Caki2 (cell line): ENCODE measurements around the gene PEX5L. TPM values are rescaled to one million over a fixed set of nuclear protein-coding genes. Genes with fewer than 3 reads are reported as not detected.

Experiments
- DNase-seq: peaks from one replicate; pipeline ENCODE4 v3.0.0-alpha.2; 2015; ENCODE audit warnings: low read depth
- in situ Hi-C: cut with HindIII; loops from 2 replicates; pipeline ENCODE4 v1.10.0; 2016; ENCODE audit warnings: low sequenced_read_pairs, low pct_unique_long_range_greater_than_20kb, mixed read lengths
- total RNA-seq: library from RNA; depleted of rRNA; stranded (reverse); fragments of >200 nt; shearing (Covaris generic); gene quantifications from 2 replicates; pipeline ENCODE4 v1.2.3, GENCODE V29; 2014; ENCODE audit warnings: low replicate concordance

PEX5L gene
- total RNA-seq, 1 experiment from 2014 or later = 15.2 TPM

DNA sequence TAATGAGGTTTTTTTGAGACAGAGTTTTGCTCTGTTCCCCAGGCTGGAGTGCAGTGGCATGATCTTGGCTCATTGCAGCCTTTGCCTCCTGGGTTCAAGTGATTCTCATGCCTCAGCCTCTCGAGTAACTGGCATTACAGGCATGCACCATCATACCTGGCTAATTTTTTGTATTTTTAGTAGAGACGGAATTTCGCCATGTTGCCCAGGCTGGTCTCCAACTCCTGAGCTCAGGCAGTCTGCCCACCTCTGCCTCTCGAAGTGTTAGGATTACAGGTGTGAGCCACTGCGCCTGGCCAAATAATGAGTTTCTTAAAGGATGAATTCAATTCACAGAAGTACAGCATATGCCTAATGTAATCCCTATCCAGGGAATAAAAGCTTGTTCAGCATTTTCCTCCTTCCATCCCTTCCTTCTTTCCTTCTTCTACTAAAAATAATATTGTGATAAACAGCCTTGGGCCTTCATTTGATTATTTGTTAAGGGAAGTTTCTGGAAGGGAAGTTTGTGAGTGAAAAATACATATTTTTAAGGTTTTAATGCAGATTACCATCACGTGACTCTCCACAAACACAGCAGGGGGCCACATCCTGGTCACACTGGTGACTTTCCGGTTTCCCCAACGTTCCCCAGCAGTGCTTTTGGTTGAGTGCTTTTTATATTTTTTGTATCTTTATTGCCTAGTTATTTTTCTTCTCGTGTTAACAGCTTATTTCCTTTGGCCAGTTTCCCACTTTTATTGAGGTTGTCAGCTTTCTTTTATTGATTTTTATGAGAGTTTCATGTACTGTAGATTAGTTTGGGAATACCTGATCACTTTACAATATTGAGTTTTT lies 267.1 kb downstream of the PEX5L start:
- no peak for DNase-seq

DNA sequence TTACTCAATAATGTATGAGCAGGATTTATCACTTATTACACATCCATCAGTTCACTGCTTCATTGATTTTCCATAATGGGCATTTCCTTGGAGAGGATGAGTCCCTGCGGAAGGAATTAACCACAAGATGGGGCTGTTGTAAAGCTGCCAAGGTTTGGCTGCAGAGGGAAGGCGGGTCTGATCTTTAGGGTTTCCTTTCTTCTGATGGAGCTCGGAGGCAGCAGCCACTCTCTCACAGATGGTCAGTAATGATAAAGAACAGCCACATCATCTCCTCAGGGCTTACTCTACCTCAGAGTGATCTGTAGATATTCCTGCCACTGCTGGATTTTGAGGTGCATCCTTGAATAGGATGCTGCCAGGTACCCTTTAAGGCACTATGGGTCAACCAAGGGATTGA lies 268.7 kb downstream of the PEX5L start:
- peak; percentile 70 for DNase-seq
- in situ Hi-C loops = no loop called here

More for the DNA sequence above, 267.1 kb downstream of the PEX5L start:
- in situ Hi-C loops = no loop called here

GRCh38 chr3:179766416-179767133 lies 270.2 kb downstream of the PEX5L start:
- in situ Hi-C loops = no loop called here

GRCh38 chr3:179765396-179765795 lies 271.3 kb downstream of the PEX5L start:
- DNase-seq = no peak
- in situ Hi-C loops = no loop called here

More at GRCh38 chr3:179766416-179767133, 270.2 kb downstream of the PEX5L start:
- no peak for DNase-seq

DNA sequence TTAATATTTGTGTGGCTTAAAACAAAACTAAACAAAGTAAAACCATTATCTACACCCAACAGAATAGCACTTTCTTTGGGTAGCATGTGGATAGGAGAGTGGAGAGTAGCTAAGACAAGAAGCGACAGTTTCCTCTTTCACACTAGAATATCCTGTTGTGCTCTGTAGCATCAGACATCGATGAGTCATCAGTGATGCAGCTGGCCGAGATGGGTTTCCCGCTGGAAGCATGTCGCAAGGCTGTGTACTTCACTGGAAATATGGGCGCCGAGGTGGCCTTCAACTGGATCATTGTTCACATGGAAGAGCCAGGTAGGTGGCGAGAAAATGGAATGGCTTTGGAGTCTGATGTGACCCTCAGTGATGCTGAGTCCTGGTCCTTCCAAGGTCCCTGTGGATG lies 275.8 kb downstream of the PEX5L start:
- DNase-seq = peak; percentile 26
- in situ Hi-C loops = no loop called here

- DNase-seq = peak; percentile 37
- in situ Hi-C loops = no loop called here
Observed at GRCh38 chr3:179750720-179751328, 285.9 kb downstream of the PEX5L start.

GRCh38 chr3:179745716-179746115 lies 291.0 kb downstream of the PEX5L start:
- DNase-seq = no peak
- in situ Hi-C loops = no loop called here

- DNase-seq = no peak
- in situ Hi-C loops = no loop called here
Observed at GRCh38 chr3:179745079-179745478, 291.7 kb downstream of the PEX5L start.
